Gastroesophageal sphincter (tissue), 3 donors: ENCODE data around the gene GAS5.

Experiments
- CTCF ChIP-seq, 4 experiments: fragments of 200-600 bp in 2 of 4; fragments of 450-650 bp in 2 of 4; sonication (generic) in 1 of 4; IDR thresholded peaks; one replicate each; pipeline ENCODE4 v1.5.1; 2017 to 2019; ENCODE audit warnings: antibody characterized with exemption in 4 of 4, mild to moderate bottlenecking in 2 of 4, moderate library complexity in 2 of 4
- EP300 ChIP-seq: sonication (generic); formaldehyde crosslinking; IDR thresholded peaks from one replicate; pipeline ENCODE4 v1.6.1; 2017; ENCODE audit warnings: antibody characterized with exemption, mild to moderate bottlenecking
- POLR2A ChIP-seq, 2 donors: fragments of 450-650 bp; IDR thresholded peaks; one replicate each; pipeline ENCODE4 v1.6.1; 2017; ENCODE audit warnings: antibody characterized with exemption in 2 of 2, mild to moderate bottlenecking in 2 of 2, moderate library complexity in 1 of 2
- POLR2AphosphoS5 ChIP-seq: sonication (generic); formaldehyde crosslinking; IDR thresholded peaks from one replicate; pipeline ENCODE4 v1.6.1; 2017; ENCODE audit warnings: antibody characterized with exemption

- TF ChIP-seq CTCF (IDR thresholded peaks at IDR 0.05) (no peak), POLR2AphosphoS5 (no peak), POLR2A (IDR thresholded peaks at IDR 0.05) (no peak), EP300 (no peak)
Measured at GRCh38 chr1:173900427-173900826, 32.6 kb upstream of the GAS5 start.
